Stimulated activated CD4-positive, alpha-beta T cell treated with anti-CD3 and anti-CD28 coated beads, Interleukin-12 subunit alpha, Interleukin-12 subunit beta, amount 100 ng/mL, for 24 hours (primary cell): ENCODE data around the gene RAB6A.
"Not testable (repeated sequence)": the region's sequence is repeated elsewhere in the genome, so short reads cannot be mapped to it uniquely, and the experiment has no call there.

Experiments
- DNase-seq, 2 experiments: peaks; one replicate each; pipeline ENCODE4 v3.0.0-alpha.2; 2020; ENCODE audit warnings: low read depth in 2 of 2

The RAB6A gene

DNA sequence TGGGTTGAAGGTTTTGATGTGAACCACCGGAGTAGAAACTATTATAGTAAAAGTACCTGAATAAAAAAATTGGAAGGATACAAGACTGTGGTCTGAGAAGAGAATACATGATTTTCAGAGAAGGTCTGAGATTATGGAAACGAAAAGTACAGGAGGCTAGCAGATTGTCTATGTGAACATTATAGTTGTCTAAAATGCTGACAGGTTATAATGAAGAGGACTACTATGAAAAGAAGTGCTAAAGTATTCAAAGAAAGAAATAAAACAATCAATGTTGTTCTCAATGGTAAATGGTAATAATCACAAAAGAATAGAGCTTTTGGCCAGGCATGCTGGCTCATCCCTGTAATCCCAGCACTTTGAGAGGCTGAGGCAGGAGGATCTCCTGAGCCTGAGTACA is 34.0 kb downstream of the RAB6A start:
- DNase-seq: no peak

GRCh38 chr11:73717136-73717535 is 43.7 kb downstream of the RAB6A start:
- no peak for DNase-seq

GRCh38 chr11:73716153-73717056 is 44.5 kb downstream of the RAB6A start:
- DNase-seq: no peak

DNA sequence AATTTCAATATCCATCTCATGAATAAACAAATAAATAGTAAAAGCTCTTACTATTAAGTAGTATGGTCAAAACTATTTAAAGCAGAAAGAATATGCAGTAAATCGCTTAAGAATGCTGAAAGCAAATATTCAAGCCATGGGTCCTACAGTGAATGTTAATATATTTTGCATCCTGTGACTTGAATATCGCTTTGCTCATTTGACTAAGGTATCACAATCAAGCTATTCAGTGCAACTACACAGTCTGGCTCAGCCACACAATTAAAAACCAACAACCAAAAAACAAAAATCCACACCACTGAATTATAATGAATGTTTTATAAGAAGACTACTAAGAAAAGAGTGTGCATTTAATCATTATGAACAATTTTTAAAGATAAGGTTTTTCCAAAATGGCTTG is 45.3 kb downstream of the RAB6A start:
- no peak for DNase-seq

GRCh38 chr11:73710964-73711363 is 49.9 kb downstream of the RAB6A start:
- no peak for DNase-seq

DNA sequence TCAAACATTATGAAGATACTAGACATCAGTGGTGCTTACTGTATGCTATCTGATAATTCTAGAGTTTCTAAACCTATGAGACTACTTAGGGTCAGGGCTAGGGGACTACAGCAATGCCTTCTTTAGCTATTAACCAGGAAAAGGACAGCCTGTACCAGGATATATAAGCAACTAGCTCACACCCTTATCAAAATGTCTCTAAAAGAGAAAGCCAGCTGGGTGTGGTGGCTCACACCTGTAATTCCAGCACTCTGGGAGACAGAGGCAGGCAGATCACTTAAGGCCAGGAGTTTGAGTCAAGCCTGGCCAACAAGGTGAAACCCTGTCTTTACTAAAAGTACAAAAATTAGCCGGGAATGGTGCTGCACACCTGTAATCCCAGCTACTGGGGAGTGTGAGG is 55.8 kb downstream of the RAB6A start:
- DNase-seq: no peak

GRCh38 chr11:73693899-73694525 is 66.9 kb downstream of the RAB6A start:
- DNase-seq: no peak

DNA sequence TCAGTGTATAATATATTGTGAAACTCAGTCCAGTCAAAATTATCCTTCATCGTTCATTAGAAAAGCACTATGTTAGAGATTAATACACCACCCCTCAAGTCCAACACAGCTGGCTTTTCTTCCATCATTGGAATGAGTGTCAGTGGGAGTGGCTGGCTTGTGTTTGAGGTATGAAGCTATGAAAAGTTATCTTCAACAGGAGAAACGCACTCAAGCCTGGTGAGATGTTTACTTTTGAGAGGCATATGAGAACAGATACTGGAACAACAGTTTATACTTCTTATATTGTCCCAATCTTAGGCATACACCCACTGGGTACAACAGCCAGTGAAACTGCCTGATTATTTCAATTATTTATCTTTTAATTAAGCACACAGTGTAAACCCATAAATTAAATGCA is 80.2 kb downstream of the RAB6A start:
- no peak for DNase-seq

- DNase-seq: not testable (repeated sequence)
These were observed 84.3 kb downstream of the RAB6A start for GRCh38 chr11:73676552-73676951.

DNA sequence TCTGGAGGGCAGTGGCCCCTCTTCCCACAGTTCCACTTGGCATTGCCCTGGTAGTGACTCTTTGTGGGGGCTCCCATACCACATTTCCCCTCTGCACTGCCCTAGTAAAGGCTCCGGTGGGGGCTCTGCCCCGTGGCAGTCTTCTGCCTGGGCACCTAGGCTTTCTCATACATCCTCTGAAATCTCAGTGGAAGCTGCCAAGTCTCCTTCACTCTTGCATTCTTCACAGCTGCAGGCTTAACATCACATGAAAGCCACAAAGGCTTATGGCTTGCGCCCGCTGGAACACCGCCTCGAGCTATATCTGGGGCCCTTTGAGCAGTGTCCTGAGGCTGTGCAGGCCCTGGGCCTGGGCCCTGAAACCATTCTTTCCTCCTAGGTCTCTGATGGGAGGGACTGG is 89.2 kb downstream of the RAB6A start:
- DNase-seq: no peak

GRCh38 chr11:73670808-73671207 is 90.1 kb downstream of the RAB6A start:
- DNase-seq: no peak

- DNase-seq: no peak
These were observed 93.0 kb downstream of the RAB6A start for GRCh38 chr11:73667891-73668290.

DNA sequence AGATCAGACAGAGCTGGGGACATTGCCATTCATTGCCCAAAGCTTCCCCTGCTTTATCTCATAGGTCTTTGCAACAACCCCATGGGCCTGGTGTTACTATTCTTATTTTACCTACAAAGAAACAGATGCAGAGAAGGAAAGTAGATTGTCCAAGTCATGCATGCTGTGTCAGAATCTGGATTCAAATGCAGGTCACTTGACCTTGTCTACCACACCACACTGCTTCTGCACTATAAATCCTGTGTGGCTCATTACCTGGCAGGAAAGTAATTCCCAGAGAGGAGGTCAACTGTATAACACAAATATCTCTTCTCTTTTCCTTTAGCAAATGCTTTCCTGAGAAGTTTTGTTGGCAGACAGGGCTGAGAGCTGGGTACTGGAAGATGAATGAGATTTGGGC is 96.0 kb downstream of the RAB6A start:
- DNase-seq: no peak

DNA sequence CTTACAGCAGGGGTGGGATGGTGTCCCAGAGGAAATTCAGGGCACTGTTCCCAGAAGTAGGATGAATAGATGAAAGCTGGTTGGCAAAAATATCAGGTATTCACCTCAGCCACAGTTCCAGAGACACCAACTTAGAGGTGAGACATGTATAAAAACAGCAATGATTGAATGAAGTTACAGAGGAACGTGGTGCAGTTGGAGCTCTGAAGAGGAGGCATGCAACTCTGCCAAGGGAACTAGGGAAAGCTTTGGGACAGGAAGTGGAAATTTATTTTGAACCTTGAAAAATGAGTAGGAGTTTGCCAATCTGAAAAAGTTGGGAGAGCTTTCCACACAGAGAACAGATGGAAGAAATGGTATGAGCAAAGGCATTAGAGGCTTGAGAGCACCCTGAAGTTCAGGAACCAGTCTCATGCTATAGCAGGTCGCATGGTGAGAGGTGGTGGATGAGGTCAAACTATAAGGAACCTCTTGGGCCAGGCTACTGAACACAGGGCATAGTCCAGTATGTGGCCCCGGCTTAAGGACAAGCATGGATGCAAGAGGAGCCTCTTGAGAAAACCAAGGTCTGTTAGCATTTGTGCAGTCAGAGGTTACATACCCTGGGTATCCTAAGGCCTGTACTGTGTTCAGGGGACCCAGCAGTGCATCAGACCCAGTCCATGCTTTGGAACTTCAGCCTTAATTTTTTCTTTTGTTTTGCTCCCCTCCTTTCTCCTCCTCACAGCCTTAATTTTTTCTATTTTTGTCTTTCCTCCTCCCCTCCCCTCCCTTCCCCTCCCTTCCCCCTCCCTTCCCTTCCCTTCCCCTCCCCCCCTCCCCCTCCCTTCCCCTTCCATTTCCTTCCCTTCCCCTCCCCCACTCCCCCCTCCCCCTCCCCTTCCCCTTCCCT is 97.0 kb downstream of the RAB6A start:
- no peak for DNase-seq

- no peak for DNase-seq
These were observed 98.3 kb downstream of the RAB6A start for GRCh38 chr11:73662445-73663157.

DNA sequence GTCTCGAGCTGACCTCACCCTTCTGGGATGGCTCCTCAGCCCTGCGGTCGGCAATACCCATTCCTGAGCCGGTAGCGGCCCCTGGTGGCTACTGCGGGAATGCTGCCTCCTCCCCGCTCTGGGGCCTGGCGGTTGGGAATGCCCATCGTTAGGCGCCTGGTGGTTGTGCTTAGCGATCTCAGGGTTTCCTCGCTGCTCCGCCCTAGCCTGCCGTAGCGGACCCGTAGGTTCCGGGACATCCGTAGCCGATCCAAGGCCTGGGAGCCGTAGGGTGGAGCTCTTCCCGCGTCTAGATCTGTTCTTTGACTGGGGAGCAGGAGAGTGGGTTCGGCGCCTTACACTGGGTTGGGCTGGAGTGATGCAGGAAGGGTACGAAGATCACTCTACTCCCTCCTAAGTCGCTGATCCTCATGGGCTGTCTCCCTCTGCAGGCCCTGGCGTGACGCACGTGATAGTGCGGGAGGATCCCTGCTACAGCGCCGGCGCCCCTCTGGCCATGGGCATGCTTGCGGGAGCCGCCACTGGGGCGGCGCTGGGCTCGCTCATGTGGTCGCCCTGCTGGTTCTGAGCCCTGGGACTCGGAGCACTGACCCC is 99.7 kb downstream of the RAB6A start:
- DNase-seq: peak; percentile 76 to 91

DNA sequence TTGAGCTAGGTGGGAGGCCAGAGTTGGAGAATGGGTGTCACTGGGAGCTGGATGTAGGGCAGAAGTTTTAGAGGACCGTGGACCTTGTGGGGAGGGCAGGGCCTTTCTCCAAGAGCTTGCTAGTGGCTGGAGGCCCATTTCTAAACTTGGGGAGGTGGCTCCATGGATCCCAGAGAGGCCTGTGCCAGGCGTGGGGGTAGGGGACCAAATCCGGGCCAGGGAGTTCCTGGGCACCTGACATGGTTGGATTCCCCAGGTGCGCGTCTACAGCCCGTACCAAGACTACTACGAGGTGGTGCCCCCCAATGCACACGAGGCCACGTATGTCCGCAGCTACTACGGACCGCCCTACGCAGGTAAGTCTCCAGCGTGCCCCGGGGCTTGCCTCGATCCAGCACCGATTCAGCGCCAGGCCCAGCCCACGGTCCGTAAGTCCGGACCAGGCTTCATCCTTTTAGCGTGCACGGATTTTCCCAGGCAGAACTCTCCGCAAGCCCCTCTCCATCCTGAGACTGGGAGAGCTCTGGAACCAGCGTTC is 100.3 kb downstream of the RAB6A start:
- no peak for DNase-seq

DNA sequence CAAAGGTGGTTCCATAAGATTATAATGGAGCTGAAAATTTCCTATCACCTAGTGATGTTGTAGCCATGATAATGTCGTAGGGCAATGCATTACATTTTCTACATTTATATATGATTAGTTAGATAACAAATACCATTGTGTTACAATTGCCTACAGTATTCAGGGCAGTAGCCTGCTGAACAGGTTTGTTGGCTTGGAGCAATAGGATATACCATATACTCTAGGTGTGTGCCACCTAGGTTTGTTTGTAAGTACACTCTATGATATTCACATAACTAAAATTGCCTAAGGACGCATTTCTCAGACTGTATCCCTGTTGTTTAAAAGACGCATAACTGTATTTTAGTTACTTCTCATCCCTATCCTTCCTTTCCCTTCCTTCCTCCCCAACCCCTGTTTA is 100.9 kb downstream of the RAB6A start:
- DNase-seq: no peak

GRCh38 chr11:73656985-73657384 is 103.9 kb downstream of the RAB6A start:
- no peak for DNase-seq

- no peak for DNase-seq
These were observed 105.2 kb downstream of the RAB6A start for GRCh38 chr11:73655686-73656085.

- DNase-seq: no peak
These were observed 106.3 kb downstream of the RAB6A start for GRCh38 chr11:73654482-73655021.
